ENCODE data around the gene FAF1.
A peak's percentile ranks its signal among the peaks of the same experiment; 100 is the strongest.
"Not testable (repeated sequence)": the region's sequence is repeated elsewhere in the genome, so short reads cannot be mapped to it uniquely, and the experiment has no call there.

FAF1 gene

DNA sequence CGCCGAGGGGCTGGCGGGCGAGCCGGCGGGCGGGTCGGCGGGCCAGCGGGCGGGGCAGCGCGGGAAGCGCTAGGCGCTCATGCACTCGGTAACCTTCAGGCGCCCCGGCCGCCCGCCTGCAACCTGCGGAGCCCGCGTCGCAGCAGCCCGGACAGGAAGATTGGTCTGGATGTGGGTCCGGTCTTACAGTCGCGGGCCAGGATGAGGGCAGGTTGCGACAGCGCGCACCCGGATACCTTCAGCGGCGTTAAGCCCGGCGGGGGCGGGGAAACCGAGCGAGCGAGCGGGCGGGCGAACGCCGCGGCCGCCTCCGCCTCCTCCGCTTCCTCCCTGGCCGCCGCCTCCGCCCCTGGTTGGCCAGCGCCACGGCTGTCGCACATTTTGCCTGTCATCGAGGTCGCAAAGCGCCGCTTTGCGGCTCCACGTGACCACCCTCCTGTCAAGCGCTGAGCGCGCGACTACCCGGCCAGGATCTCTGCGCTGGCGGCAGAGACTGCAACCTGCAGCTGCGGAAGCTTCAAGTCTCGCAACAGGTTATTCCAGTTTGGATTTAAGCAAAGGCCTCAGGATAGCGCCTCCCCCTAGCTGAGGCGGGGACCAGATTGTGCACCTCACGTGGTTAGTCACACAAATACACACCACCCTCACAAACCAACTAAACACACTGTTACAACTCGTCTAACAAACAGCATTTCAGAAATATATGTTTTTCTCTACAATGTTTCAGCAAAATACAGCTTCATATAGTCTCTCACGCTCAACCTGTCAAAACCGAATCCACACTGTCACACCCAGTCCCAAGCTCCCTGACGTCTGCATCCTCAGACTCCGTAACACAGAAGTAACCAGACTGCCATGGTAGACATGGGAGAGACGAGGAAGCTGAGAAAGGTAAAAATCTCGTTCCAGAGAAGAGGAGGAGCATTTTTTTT, at the start of gene FAF1:
FAF1 (minus strand) TSS at position 355 of the 932 bp plus-strand sequence. CDS start 456 bp downstream, outside the sequence.
- DNase-seq = peak; percentile 98

DNA sequence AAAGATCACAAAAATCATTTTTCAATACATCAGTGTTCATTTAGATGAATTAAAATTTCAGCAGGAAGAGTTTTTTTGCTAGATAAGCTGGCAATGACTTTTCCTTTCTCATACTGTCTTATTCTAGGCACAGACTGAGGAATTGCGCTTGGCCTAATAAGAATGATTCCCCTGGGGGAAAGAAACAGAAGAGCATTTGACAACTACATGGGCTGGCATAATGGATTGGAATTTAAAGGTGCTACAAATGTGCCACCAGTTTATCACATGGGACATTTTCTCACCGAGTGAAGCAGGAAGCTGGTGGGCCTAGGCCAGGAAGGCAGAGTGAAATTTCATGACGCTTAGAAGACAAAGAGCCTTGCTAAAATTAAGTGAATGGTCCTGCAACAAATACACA, 49.3 kb upstream of the FAF1 start:
- DNase-seq = no peak

DNA sequence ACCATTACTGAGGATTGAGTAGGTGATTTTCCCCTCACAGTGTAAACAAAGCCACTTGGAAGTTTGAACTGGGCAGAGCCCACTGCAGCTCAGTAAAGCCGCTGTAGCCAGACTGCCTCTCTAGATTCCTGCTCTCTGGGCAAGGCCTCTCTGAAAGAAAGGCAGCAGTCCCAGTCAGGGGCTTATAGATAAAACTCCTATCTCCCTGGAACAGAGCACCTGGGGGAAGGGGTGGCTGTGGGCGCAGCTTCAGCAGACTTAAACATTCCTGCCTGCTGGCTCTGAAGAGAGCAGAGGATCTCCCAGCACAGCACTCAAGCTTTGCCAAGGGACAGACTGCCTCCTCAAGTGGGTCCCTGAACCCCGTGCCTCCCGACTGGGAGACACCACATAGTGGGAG, 45.5 kb upstream of the FAF1 start:
- not testable (repeated sequence) for DNase-seq

DNA sequence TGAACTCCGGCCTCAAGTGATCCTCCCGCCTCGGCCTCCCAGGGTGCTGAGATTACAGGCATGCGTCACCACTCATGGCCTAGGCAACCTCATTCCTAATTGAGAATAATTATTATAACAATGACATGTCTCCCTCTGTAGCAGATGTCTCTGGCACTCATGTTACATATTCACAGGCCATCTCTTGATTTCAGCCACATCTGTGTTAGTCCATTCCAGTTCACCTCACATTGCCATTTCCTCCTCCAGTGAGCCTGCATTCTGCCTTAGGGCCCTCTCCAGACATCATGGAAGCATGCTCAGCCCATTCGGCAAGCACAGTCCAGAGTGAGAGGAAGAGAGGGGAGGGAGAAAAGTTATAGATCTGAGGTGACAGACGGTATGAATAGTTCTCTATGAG, 42.4 kb upstream of the FAF1 start:
- no peak for DNase-seq

DNA sequence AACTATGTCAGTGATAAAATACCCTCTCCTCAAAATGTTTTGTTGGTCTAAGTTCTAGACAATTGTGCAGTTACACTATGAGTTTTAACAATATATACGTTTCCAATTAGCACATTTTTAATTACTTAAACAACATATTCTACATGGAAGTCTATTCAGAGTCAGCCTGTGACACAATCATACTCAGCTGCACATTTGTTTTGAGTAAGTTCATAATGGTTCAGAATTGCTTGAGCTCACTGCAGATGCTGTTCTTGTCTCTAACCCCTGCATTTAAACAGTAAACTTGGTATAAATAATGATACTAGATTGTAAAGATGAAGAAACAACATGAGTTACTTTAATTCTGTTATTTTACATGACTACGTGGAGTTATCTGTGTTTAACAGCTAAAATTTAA, 40.6 kb upstream of the FAF1 start:
- DNase-seq = no peak

DNA sequence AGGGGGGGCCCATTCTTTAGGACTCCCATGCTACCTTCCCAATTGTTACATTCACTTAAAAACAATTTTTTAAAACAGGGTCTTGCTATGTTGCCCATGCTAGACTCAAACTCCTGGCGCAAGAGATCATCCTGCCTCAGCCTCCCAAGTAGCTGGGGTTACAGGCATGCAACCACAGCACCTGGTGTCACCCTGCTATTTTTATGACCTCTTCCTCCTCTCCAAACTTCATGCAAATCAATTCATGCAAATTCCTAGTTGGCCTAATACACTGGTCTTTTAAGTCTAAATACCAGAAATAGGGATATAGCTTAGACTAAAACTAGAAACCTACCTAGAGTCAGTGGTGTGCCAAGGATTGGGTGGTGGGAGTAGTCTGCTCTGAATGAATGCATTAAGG, 40.1 kb upstream of the FAF1 start:
- no peak for DNase-seq

DNA sequence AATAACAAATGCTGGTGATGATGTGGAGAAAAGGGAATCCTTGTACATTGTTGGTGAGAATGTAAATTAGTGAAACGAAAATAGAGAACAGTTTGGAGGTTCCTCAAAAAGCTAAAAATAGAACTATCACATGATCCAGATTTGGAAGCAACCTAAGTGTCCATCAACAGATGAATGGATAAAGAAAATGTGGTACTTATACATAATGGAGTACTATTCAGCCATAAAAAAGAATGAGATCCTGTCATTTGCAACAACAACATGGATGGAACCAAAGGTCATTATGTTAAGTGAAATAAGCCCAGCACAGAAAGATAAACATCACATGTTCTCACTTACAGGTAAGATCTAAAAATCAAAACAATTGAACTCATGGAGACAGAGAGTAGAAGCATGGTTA, 39.3 kb upstream of the FAF1 start:
- DNase-seq = not testable (repeated sequence)

DNA sequence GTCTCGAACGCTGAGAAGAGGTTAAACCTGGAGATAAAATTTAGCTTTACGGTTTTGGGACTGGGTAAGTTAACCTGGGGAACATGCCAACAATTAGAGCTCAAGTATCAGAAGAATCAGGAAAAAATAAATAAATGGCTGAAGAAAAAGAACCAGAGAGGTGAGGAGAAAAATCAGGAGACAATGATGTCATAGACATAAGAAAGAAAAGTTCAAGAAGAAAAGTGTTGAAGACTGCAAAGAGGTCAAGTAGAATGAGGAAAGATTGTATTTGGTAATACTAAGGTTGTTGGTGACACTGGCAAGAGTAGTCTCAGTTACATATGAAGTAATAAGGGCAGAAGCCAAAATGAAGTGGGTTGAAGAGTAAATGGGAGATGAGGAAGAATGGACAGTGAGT, 36.0 kb upstream of the FAF1 start:
- no peak for DNase-seq

DNA sequence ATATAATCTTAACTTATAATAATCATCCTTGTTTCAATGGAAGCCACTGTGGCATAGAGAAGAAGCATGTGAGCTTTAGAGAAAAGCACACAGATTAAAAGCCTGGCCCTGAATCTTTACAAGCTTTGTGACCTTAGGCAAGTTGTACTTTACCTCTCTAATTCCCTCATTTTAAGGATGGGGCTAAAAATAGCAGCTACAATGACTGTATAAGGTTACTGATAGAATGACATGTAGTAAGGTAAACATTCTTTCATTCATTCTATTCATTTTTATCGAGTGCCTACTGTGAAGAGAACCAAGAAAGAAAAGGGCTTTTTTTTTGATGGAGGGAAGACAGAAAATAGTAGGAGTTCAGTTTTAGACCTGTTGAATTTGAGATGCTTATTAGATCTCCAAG, 35.6 kb upstream of the FAF1 start:
- no peak for DNase-seq

DNA sequence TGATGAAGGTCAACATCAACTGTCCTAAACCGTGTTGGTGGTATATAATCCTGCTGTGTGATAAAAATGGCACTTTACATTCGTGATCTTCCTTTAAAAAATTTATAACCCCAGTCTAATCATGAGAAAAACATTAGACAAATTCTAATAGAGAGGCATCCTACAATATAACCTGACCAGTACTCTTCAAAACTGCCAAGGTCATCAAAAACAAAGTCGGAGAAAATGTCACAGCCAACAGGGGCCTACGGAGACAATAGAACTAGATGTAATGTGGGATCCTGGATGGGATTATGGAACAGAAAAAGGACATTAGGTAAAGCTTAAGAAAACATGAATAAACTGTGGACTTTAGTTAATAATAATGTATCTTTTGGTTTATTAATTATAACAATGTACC, 34.9 kb upstream of the FAF1 start:
- no peak for DNase-seq

DNA sequence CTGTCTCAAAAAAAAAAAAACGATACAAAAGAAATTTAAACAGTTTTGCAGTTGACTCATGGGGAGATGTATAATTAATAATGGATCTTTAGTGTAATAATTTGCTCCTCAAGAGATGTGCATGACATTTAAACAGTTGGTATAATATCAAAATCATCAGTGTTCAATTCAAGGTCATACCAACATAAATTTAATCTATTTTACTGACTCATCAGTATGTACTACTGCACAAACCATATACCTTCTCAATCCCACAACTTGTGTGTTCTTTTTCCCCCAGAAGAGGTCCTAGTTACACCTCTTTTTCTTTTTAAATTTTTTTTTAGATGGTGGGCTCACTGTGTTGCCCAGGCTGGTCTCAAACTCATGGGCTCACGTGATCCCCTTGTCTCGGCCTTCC, 33.6 kb upstream of the FAF1 start:
- DNase-seq = no peak

DNA sequence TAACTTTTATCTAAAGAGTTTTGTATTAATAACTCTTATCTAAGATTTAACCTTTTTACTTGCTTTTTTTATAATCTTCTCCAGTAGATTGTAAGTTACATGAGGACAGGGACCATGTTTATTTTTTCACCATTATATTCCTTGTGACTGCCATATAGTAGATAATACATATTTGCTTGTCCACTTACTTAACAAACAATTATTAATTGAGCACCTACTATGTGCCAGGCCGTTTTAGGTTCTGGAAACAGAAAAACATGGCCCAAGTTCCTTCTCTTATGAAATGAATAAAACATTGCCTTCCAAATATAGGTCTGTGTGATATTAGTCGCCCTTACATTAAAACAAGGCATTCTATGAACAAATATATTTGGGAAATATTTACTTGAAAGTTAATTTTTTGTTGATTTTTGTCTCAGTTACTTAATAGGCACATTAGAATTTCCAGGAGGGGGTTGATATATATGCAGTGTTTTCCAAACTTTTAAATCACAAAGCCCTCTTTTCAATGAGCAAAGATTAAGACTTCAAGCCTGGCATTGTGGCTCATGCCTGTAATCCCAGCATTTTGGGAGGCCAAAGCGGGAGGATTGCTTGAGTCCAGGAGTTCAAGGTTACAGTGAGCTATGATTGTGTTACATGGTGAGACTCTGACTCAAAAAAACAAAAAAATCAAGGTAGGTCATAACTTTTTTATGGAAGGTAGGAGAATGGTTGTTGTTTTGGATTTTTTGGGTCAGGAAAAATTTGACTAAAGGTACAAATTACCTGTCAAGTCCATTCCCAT, 32.7 kb upstream of the FAF1 start:
- DNase-seq = no peak

DNA sequence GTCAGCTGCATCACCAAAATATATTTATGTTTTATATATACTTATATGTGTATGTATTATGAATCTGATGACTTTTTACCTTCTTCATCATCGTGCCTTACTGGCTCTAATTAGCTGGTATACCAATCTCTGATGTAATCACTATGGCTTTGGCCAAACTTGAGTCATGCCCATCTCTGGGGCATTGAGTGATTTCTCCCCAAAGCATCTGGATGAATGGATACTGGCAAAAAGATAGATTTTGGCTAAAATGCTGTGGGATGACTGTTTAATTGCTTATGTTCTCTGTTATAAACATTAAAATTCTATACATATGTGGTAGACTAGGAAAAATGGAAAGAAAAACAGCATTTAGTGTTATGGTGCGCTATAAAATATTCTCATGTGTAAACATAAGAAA, 29.6 kb upstream of the FAF1 start:
- DNase-seq = no peak

DNA sequence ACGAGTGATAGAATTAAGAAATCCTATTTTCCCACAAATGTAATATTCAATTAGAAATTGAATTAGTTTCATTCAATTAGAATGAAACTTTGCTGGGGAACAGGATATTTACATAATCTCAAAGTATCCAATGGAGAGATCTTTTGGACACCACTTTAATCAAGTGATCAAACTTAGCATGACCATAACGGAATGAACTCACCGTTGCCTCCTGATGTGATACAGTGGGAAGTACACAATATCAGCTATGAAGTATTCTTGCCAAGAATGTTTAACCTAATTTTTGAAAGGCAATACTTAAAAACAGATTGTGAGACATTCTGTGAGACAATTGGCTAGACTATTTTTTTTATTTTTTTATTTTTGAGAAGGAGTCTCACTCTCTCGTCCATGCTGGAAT, 26.6 kb upstream of the FAF1 start:
- no peak for DNase-seq

DNA sequence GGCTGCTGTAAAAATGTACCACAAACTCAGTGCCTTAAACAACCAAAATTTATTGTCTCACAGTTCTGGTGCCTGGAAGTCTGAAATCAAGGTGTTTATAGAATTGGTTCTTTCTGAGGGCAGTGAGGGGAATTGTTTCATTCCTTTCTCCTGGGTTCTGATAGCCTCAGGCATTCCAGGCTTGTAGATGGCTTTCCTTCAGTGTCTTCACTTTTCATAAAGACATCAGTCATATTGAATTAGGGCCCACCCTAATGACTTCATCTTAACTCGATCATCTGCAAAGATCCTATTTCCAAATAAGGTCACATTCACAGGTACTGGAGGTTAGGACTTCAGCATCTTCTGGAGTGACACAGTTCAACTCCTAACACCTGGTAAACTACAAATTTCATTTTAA, 25.0 kb upstream of the FAF1 start:
- DNase-seq = no peak

DNA sequence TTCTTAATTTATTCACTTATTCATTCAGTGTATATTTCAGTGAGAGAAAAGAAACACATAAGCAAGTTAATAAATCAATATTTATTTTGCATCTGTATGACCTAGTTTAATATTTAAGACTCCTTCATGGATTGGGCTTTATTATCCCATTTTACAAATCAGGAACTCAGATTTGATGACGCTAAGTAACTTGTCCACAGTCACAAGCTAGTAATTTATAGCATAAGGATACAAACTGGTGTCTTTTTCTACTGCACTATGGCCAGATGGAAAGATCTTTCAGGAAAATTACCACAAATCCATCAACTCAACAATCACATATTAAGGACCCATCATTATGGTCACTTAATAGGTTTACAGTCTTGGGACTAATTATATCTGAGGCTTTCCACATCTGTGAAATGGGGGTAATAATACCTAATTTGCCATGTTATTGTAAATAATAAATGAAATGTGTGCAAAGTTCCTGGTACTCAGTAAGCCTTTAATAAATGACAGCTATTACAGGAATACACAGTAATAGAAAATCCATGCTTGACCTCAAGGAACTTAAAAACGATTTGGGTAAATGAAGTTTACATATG, 23.2 kb upstream of the FAF1 start:
- no peak for DNase-seq

DNA sequence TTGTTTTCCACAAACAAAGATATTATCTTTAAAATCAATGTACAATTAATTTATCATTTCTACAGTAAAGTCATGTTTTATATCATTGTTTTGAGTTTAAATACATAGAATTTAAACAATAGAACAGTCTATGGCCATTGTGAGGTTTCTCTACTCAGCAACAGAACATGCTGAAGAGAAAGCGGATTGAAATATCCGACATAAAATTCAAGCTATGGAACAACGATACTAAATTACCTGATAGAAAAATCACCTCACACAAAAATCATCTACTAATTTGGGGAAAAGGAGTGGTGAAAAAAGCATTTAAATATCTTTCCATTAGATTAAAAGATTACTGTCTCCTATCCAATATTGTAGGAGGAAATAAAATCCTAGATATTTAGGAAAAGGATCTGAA, 22.5 kb upstream of the FAF1 start:
- no peak for DNase-seq

DNA sequence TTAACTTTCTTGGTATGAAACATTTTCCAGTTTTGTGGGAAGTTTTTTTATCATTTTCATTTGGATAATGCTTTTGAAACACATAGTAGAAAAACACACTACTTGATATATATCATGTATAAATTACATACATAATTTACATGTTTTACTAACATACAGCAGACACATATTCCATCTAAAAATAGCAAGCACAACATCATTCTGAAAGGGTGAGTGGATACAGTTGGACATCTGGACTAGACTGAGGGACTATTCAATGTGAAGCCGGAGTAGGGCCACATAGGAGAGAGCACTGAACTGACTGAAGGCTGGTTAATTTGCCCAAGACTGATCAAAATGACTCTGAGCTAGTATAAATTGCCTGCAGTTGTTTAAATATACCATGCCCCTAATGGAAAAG, 21.7 kb upstream of the FAF1 start:
- DNase-seq = no peak

DNA sequence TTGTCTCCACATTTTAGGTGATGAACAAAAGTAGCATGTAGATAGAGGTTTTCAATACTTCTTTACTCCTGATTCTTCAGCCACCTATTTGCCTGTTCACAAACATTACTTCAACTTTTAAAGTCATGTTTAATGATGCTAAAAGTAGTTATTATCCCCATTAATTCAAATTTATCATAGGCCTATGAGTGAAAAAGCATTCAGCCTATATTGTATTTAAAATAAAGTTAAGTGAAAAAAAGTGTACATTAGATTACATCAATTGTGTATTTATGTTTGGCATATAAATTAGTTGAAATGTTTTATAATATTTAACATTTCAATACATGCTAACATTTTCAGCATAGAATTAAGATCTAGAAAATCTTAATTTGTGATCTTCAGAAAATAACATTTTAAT, 20.4 kb upstream of the FAF1 start:
- DNase-seq = no peak

DNA sequence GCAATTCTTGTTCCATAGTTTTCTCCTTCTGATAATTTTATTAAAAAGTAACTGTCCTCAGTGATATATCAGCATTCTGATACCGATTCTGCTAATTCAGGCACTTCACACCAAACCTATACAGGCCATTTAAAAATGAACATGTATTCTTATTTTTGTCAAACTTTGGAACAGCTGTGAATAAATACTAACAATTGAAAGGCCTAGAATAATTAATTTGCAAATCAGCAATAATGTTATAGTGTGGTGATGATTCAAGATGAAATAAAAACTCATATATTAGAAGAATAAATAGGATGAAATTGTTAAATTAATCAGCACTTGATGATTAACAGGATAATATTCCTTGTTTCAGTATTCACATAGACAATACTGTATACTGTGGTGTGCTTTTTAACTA, 19.9 kb upstream of the FAF1 start:
- no peak for DNase-seq

DNA sequence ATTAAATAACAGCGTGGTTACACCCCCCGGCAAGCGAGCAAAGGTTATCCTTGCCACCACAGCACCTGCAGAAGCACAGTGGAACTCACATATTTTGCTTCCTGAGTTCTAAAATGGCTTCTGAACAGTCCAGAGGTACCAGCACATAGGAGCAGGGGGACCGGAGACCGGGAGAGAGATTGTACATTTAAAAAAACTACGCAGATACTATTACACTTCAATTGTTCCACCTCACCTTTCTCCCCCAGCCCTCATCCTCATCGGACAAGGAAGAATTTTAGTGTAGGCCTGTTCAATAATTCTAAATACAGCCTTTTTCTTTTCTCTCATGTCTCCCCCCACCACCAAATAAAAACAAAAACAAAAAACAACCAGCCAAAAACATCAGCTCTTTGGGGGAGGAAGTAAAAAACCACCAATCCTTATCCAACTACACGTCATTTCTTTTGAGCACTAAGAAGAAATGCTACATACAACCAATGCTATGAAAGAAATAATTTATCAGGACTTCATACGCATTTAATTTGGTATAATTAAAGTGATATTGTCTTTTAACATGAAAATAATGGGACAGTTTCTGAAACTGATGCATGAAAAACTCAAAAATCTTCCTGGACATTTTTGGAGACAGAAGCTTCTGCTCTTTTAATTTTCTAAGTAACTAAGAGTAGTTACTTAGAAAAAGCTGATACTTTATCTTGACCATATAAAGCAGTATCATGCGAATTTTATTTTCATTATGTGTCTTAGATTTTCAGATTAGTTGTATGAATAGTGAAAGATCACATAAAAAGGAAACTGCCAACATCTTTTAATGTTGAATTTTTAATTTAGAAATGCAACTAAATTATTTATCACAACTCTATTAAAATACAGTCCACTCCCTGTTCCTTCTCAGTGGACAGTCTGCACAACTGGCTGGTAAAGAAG, 19.1 kb upstream of the FAF1 start:
- DNase-seq = no peak

DNA sequence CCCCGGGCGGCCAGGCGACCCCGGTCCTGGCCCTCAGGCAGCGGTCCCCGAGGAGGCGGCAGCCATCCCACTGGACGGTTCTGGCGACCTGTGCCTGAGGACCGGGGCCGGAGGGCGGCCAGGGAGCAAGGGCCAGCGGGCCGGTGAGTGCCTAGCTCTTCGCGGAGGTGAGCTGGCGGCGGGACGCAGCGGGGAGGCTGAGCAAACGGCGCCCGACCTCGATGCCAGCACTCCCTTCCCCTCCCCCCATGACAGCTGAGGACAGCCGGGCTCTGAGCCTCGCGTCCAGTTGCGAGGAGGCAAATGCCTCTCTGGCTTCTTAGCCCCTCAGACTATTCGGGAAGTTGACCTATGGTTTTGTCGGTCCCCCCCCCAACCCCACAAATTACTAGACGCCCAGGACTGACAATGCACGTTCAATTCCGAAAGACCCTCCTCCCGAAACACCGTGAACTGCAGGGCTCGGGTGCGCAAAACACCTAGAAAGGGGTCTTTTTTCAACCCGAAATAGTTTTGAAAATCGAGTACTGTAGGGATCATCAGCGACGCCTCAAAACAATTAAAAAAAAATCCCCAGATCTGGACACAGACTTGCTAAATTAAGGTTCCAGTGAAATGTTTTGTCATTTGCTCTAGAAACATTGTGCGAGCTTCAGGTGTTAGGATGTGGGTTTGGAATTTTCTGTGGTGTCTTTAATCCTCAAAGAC, 18.2 kb upstream of the FAF1 start:
- DNase-seq = peak; percentile 41
